Measurements from ENCODE around the gene C1GALT1. TPM values are rescaled to one million over a fixed set of nuclear protein-coding genes. Genes with fewer than 3 reads are reported as not detected.

Gene C1GALT1
- total RNA-seq, 1 experiment from 2014 or later = 106 TPM

- H3K27ac Mint-ChIP-seq = no peak overlapping the region
- no peaks in the 10 kb centered on the region for H3K36me3 Mint-ChIP-seq
- peaks cover 11% of the 10 kb centered on the region for H3K9me3 Mint-ChIP-seq
- H3K4me1 Mint-ChIP-seq = peaks cover 31% of the 10 kb centered on the region
- ATAC-seq (no peak), DNase-seq (ENCODE audit: low spot score) (no peak)
- ChIA-PET POLR2A (no interaction called here), CTCF (interaction anchor here (1.0 kb wide), 1 partner anchor 61 kb away, joined by 3 read pairs; no protein-coding TSS in a partner anchor)
- TF ChIP-seq ZNF317 (CRISPR knock-in tag; IDR thresholded peaks at IDR 0.05; ENCODE audit: borderline replicate concordance, low read depth) (0 out of 2 replicates have a peak, but pooled peaks have one; percentile 41), E2F4 (CRISPR knock-in tag; IDR thresholded peaks at IDR 0.05; ENCODE audit: borderline replicate concordance, low read depth) (no peak)
- H3K4me3 Mint-ChIP-seq = no peak overlapping the region
- no peaks in the 10 kb centered on the region for H3K27me3 Mint-ChIP-seq (ENCODE audit: low read depth)
Measured at GRCh38 chr7:7292085-7292484, 109.7 kb downstream of the C1GALT1 start.

- Mint-ChIP-seq H3K27me3 (ENCODE audit: low read depth) (no peaks in the 10 kb centered on the region), H3K4me1 (peaks cover 31% of the 10 kb centered on the region), H3K4me3 (no peak overlapping the region), H3K36me3 (no peaks in the 10 kb centered on the region; the same call in 1 of the 2 replicates), H3K9me3 (peaks cover 15% of the 10 kb centered on the region), H3K27ac (no peak overlapping the region; the same call in 1 of the 2 replicates)
- CTCF ChIA-PET = interaction anchor here (1.0 kb wide), 1 partner anchor 60 kb away, joined by 3 read pairs; no protein-coding TSS in a partner anchor
- TF ChIP-seq FOXK1 (CRISPR knock-in tag; IDR thresholded peaks at IDR 0.05) (no peak), ERG (CRISPR knock-in tag; IDR thresholded peaks at IDR 0.05) (no peak), MYBL2 (CRISPR knock-in tag; IDR thresholded peaks at IDR 0.05) (no peak), HMGA2 (CRISPR knock-in tag; IDR thresholded peaks at IDR 0.05) (no peak), NFYB (CRISPR knock-in tag; conservative IDR thresholded peaks at IDR 0.05; ENCODE audit: low read depth) (no peak), E2F1 (CRISPR knock-in tag; IDR thresholded peaks at IDR 0.05) (no peak), ATF3 (CRISPR knock-in tag; conservative IDR thresholded peaks at IDR 0.05) (no peak), USF1 (CRISPR knock-in tag; IDR thresholded peaks at IDR 0.05) (no peak), NFE2L1 (CRISPR knock-in tag; IDR thresholded peaks at IDR 0.05) (no peak)
- DNase-seq (ENCODE audit: low spot score) = no peak
- peak; percentile 41; the same call in 1 of the 2 replicates for ATAC-seq
- POLR2A ChIA-PET = no interaction called here
Measured at GRCh38 chr7:7292608-7293007, 110.3 kb downstream of the C1GALT1 start.

- DNase-seq (ENCODE audit: low spot score) = no peak
- H3K27ac Mint-ChIP-seq = no peak overlapping the region
- CTCF ChIA-PET = interaction anchor here (1.0 kb wide), 1 partner anchor 60 kb away, joined by 3 read pairs; no protein-coding TSS in a partner anchor
- H3K4me3 Mint-ChIP-seq = no peak overlapping the region
- peaks cover 19% of the 10 kb centered on the region for H3K9me3 Mint-ChIP-seq
- ATAC-seq = no peak
- no peaks in the 10 kb centered on the region; the same call in 1 of the 2 replicates for H3K36me3 Mint-ChIP-seq
- H3K4me1 Mint-ChIP-seq = peaks cover 31% of the 10 kb centered on the region
- H3K27me3 Mint-ChIP-seq (ENCODE audit: low read depth) = no peaks in the 10 kb centered on the region
- POLR2A ChIA-PET = no interaction called here
- TF ChIP-seq ZSCAN18 (CRISPR knock-in tag; IDR thresholded peaks at IDR 0.05) = no peak
- TF ChIP-seq NFYB (CRISPR knock-in tag; conservative IDR thresholded peaks at IDR 0.05; ENCODE audit: low read depth) = no peak
- TF ChIP-seq TCF7 (CRISPR knock-in tag; IDR thresholded peaks at IDR 0.05; ENCODE audit: low read depth) = no peak
- no peak for TF ChIP-seq ZNF263 (CRISPR knock-in tag; IDR thresholded peaks at IDR 0.05; ENCODE audit: low read depth)
- TF ChIP-seq EMX1 (CRISPR knock-in tag; IDR thresholded peaks at IDR 0.05) = no peak
- TF ChIP-seq ERG (CRISPR knock-in tag; IDR thresholded peaks at IDR 0.05) = no peak
- TF ChIP-seq ZBTB43 (CRISPR knock-in tag; IDR thresholded peaks at IDR 0.05) = no peak
- no peak for TF ChIP-seq ZNF317 (CRISPR knock-in tag; IDR thresholded peaks at IDR 0.05; ENCODE audit: borderline replicate concordance, low read depth)
- TF ChIP-seq TEAD1 (CRISPR knock-in tag; IDR thresholded peaks at IDR 0.05) = no peak
- TF ChIP-seq ZNF416 (CRISPR knock-in tag; IDR thresholded peaks at IDR 0.05) = no peak
- TF ChIP-seq NR2C2 (CRISPR knock-in tag; IDR thresholded peaks at IDR 0.05) = no peak
- TF ChIP-seq ATF1 (CRISPR knock-in tag; IDR thresholded peaks at IDR 0.05) = no peak
- TF ChIP-seq PRRX2 (CRISPR knock-in tag; IDR thresholded peaks at IDR 0.05) = no peak
- TF ChIP-seq ZNF219 (CRISPR knock-in tag; IDR thresholded peaks at IDR 0.05; ENCODE audit: borderline replicate concordance) = no peak
- TF ChIP-seq RELA (CRISPR knock-in tag; IDR thresholded peaks at IDR 0.05; ENCODE audit: borderline replicate concordance) = no peak
Measured at GRCh38 chr7:7293092-7293491, 110.7 kb downstream of the C1GALT1 start.

Measured in WTC11 (cell line).